NOMO-1 (cell line): ENCODE results near the gene PDZRN3.

Source experiments
- DNase-seq, 2 experiments: peaks; one replicate each; lab custom pipeline; 2025; ENCODE audit not compliant: unreplicated experiment in 2 of 2; lab: John Stamatoyannopoulos, UW

The PDZRN3 gene

GRCh38 chr3:73353649-73354217, 271.0 kb downstream of the PDZRN3 start:
- no peak for DNase-seq

GRCh38 chr3:73352841-73353645, 271.7 kb downstream of the PDZRN3 start:
- DNase-seq = no peak

- DNase-seq = no peak
Measured at GRCh38 chr3:73351423-73352071, 273.2 kb downstream of the PDZRN3 start.

GRCh38 chr3:73350996-73351395, 273.7 kb downstream of the PDZRN3 start:
- no peak for DNase-seq

GRCh38 chr3:73349657-73350056, 275.1 kb downstream of the PDZRN3 start:
- DNase-seq = no peak

GRCh38 chr3:73342077-73342476, 282.7 kb downstream of the PDZRN3 start:
- DNase-seq = no peak

GRCh38 chr3:73341272-73341935, 283.3 kb downstream of the PDZRN3 start:
- DNase-seq = no peak

GRCh38 chr3:73332558-73332957, 292.2 kb downstream of the PDZRN3 start:
- DNase-seq = no peak
